GM23338 (cell line): ENCODE results near the gene MRAS. TPM values are rescaled to one million over a fixed set of nuclear protein-coding genes. Genes with fewer than 3 reads are reported as not detected.

ENCODE experiments used
- ATAC-seq: fragments of 200-7000 bp; cut with Tn5 transposase; 3 replicates; pipeline ENCODE4 v1.9.1; 2020
- DNase-seq: peaks from one replicate; pipeline ENCODE4 v3.0.0-alpha.2; 2015; ENCODE audit warnings: low spot score
- H2AFZ ChIP-seq: fragments of 200-600 bp; sonication (generic); 2 replicates; pipeline ENCODE4 v1.8.0; 2016; ENCODE audit warnings: antibody characterized with exemption, mild to moderate bottlenecking, moderate library complexity
- H3F3A ChIP-seq: fragments of 200-600 bp; sonication (generic); replicated peaks from 2 replicates; pipeline ENCODE4 v1.8.0; 2017; ENCODE audit warnings: antibody characterized with exemption, mixed run types, low read depth
- H3K27ac ChIP-seq: fragments of 200-600 bp; sonication (generic); 2 replicates; pipeline ENCODE4 v1.6.1; 2016; ENCODE audit warnings: low read depth
- H3K27me3 ChIP-seq: fragments of 200-600 bp; sonication (generic); 2 replicates; pipeline ENCODE4 v1.8.0; 2016; ENCODE audit warnings: mild to moderate bottlenecking, mixed run types, moderate library complexity; ENCODE audit not compliant: insufficient read depth
- H3K36me3 ChIP-seq: fragments of 200-600 bp; sonication (generic); 2 replicates; pipeline ENCODE4 v1.8.0; 2016; ENCODE audit warnings: mild to moderate bottlenecking; ENCODE audit not compliant: insufficient read depth
- H3K4me1 ChIP-seq: fragments of 200-600 bp; sonication (generic); 2 replicates; pipeline ENCODE4 v1.8.0; 2016; ENCODE audit warnings: mild to moderate bottlenecking, moderate library complexity; ENCODE audit not compliant: insufficient read depth
- H3K4me2 ChIP-seq: fragments of 200-600 bp; sonication (generic); 2 replicates; pipeline ENCODE4 v1.7.1; 2017; ENCODE audit warnings: mixed run types
- H3K4me3 ChIP-seq: fragments of 200-600 bp; sonication (generic); 2 replicates; pipeline ENCODE4 v1.6.1; 2016; ENCODE audit warnings: mixed run types
- H3K79me2 ChIP-seq: fragments of 200-600 bp; sonication (generic); replicated peaks from 2 replicates; pipeline ENCODE4 v1.8.0; 2017; ENCODE audit warnings: mild to moderate bottlenecking; ENCODE audit not compliant: insufficient read depth
- H3K9me2 ChIP-seq: fragments of 200-600 bp; sonication (generic); 2 replicates; pipeline ENCODE4 v1.8.0; 2017; ENCODE audit not compliant: insufficient read depth
- H4K20me1 ChIP-seq: fragments of 200-600 bp; sonication (generic); replicated peaks from 2 replicates; pipeline ENCODE4 v1.8.0; 2017; ENCODE audit warnings: mild to moderate bottlenecking; ENCODE audit not compliant: insufficient read depth
- H3K27ac Mint-ChIP-seq: 2 replicates; pipeline ENCODE4 v1.8.0; 2020; ENCODE audit warnings: inconsistent platforms, mild to moderate bottlenecking, moderate library complexity, mixed read lengths
- H3K27me3 Mint-ChIP-seq: 3 replicates; pipeline ENCODE4 v1.8.0; 2022; ENCODE audit warnings: low read depth, mild to moderate bottlenecking, moderate library complexity, mixed read lengths, inconsistent platforms; ENCODE audit not compliant: insufficient read depth, poor library complexity
- H3K36me3 Mint-ChIP-seq: 3 replicates; pipeline ENCODE4 v1.8.0; 2021; ENCODE audit warnings: low read depth, mild to moderate bottlenecking, inconsistent platforms, moderate library complexity, mixed read lengths
- H3K4me1 Mint-ChIP-seq: 3 replicates; pipeline ENCODE4 v1.8.0; 2020; ENCODE audit warnings: mild to moderate bottlenecking, inconsistent platforms, mixed read lengths
- H3K4me3 Mint-ChIP-seq: 3 replicates; pipeline ENCODE4 v1.8.0; 2021; ENCODE audit warnings: moderate library complexity, mild to moderate bottlenecking, inconsistent platforms, mixed read lengths
- H3K9me3 Mint-ChIP-seq: 3 replicates; pipeline ENCODE4 v1.8.0; 2020; ENCODE audit warnings: moderate library complexity, mild to moderate bottlenecking, inconsistent platforms, mixed read lengths
- CTCF ChIP-seq, 2 experiments: fragments of 200-600 bp in 1 of 2; sonication (generic) in 1 of 2; conservative IDR thresholded peaks; 2 replicates each; pipeline versions ENCODE4 v1.5.1 to v1.6.1; 2016 to 2017; ENCODE audit warnings: antibody characterized with exemption in 2 of 2, low read depth in 2 of 2, mild to moderate bottlenecking in 2 of 2, moderate library complexity in 1 of 2
- ETS1 ChIP-seq: IDR thresholded peaks from 2 replicates; pipeline ENCODE4 v1.6.1; 2016; ENCODE audit warnings: antibody characterized with exemption
- EZH2phosphoT487 ChIP-seq: fragments of 200-600 bp; sonication (generic); IDR thresholded peaks from one replicate; pipeline ENCODE4 v1.8.1; 2018; ENCODE audit warnings: antibody characterized with exemption; ENCODE audit not compliant: unreplicated experiment
- NANOG ChIP-seq: IDR thresholded peaks from 2 replicates; pipeline ENCODE4 v1.6.1; 2016; ENCODE audit warnings: antibody characterized with exemption, borderline replicate concordance
- POLR2AphosphoS5 ChIP-seq: IDR thresholded peaks from 2 replicates; pipeline ENCODE4 v1.6.1; 2016; ENCODE audit warnings: antibody characterized with exemption, low read depth
- REST ChIP-seq: IDR thresholded peaks from one replicate; pipeline ENCODE4 v1.6.1; 2018; ENCODE audit warnings: antibody characterized with exemption; ENCODE audit not compliant: unreplicated experiment
- STAT1 ChIP-seq: IDR thresholded peaks from one replicate; pipeline ENCODE4 v1.6.1; 2016; ENCODE audit warnings: antibody characterized with exemption; ENCODE audit not compliant: unreplicated experiment
- ZNF114 ChIP-seq: fragments of 250-450 bp; sonication (Bioruptor Pico); IDR thresholded peaks from 2 replicates; pipeline ENCODE4 v1.5.0; 2020; ENCODE audit warnings: mild to moderate bottlenecking, moderate library complexity
- ZNF331 ChIP-seq: fragments of 250-450 bp; sonication (Bioruptor Pico); IDR thresholded peaks from 2 replicates; pipeline ENCODE4 v1.5.0; 2020; ENCODE audit warnings: low read depth, mild to moderate bottlenecking, moderate library complexity
- polyA plus RNA-seq: library from polyadenylated mRNA; unstranded; fragments of >200 nt; fragmentation: Nextera tagmentation; extraction: Ambion mirVana; gene quantifications from 2 replicates; pipeline ENCODE4 v1.2.1, GENCODE V29; 2016
- total RNA-seq: library from RNA; depleted of rRNA; stranded (reverse); fragments of >200 nt; shearing (Covaris generic); gene quantifications from 2 replicates; pipeline ENCODE4 v1.2.3, GENCODE V29; 2014
- TF ChIP-seq, protein P1 (sequence below): fragments of 250-450 bp; sonication (Bioruptor Pico); IDR thresholded peaks from 2 replicates; pipeline ENCODE4 v1.5.0; 2020; ENCODE audit warnings: mild to moderate bottlenecking, moderate library complexity

Gene MRAS
- total and polyA plus RNA-seq, 2 experiments from 2014 or later: 9.1 to 10.2 TPM

DNA sequence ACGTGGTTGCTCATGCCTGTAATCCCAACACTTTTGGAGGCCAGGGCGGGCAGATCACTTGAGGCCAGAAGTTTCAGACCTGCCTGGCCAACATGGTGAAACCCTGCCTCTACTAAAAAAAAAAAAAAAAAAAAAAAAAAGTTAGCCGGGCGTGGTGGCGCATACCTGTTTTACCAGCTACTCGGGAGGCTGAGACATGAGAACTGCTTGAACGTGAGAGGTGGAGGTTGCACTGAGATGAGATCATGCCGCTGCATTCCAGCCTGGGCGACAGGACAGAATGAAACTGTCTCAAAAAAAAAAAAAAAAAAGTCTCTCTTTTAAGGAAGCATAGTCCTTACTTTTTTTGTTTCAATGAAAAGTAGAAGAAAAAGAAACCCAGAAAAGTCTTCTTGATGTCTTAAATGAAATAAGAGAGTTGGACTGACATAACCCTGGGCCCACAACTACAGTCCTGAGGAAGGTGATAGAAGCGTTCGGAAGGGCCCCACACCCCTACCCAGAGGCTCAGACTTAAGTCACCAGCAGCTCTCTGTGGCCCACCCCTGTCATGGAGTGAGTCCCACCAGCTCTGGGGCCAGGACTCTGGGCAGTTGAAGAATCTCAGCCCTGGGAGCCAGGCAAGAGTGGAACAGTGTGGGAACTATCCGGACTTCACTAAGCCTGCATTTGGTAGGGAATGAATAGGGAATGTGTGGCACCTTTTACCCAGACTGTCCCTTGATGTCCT lies 21.3 kb upstream of the MRAS start:
- Mint-ChIP-seq H3K27ac (no peak overlapping the region), H3K36me3 (no peaks in the 10 kb centered on the region), H3K9me3 (no peaks in the 10 kb centered on the region; the same call in 2 of the 3 replicates), H3K4me3 (no peak overlapping the region), H3K27me3 (peaks cover 15% of the 10 kb centered on the region), H3K4me1 (peaks cover 19% of the 10 kb centered on the region)
- no peak overlapping the region for H3K4me3 ChIP-seq
- no peak for TF ChIP-seq ZNF114 (CRISPR knock-in tag)
- no peak for TF ChIP-seq EZH2phosphoT487
- no peak for TF ChIP-seq STAT1
- TF ChIP-seq CTCF (conservative IDR thresholded peaks at IDR 0.05; ENCODE audit: low read depth in 2 of 2): no peak
- no peak for TF ChIP-seq ZNF331 (CRISPR knock-in tag)
- TF ChIP-seq ETS1: no peak
- TF ChIP-seq, protein P1, sequence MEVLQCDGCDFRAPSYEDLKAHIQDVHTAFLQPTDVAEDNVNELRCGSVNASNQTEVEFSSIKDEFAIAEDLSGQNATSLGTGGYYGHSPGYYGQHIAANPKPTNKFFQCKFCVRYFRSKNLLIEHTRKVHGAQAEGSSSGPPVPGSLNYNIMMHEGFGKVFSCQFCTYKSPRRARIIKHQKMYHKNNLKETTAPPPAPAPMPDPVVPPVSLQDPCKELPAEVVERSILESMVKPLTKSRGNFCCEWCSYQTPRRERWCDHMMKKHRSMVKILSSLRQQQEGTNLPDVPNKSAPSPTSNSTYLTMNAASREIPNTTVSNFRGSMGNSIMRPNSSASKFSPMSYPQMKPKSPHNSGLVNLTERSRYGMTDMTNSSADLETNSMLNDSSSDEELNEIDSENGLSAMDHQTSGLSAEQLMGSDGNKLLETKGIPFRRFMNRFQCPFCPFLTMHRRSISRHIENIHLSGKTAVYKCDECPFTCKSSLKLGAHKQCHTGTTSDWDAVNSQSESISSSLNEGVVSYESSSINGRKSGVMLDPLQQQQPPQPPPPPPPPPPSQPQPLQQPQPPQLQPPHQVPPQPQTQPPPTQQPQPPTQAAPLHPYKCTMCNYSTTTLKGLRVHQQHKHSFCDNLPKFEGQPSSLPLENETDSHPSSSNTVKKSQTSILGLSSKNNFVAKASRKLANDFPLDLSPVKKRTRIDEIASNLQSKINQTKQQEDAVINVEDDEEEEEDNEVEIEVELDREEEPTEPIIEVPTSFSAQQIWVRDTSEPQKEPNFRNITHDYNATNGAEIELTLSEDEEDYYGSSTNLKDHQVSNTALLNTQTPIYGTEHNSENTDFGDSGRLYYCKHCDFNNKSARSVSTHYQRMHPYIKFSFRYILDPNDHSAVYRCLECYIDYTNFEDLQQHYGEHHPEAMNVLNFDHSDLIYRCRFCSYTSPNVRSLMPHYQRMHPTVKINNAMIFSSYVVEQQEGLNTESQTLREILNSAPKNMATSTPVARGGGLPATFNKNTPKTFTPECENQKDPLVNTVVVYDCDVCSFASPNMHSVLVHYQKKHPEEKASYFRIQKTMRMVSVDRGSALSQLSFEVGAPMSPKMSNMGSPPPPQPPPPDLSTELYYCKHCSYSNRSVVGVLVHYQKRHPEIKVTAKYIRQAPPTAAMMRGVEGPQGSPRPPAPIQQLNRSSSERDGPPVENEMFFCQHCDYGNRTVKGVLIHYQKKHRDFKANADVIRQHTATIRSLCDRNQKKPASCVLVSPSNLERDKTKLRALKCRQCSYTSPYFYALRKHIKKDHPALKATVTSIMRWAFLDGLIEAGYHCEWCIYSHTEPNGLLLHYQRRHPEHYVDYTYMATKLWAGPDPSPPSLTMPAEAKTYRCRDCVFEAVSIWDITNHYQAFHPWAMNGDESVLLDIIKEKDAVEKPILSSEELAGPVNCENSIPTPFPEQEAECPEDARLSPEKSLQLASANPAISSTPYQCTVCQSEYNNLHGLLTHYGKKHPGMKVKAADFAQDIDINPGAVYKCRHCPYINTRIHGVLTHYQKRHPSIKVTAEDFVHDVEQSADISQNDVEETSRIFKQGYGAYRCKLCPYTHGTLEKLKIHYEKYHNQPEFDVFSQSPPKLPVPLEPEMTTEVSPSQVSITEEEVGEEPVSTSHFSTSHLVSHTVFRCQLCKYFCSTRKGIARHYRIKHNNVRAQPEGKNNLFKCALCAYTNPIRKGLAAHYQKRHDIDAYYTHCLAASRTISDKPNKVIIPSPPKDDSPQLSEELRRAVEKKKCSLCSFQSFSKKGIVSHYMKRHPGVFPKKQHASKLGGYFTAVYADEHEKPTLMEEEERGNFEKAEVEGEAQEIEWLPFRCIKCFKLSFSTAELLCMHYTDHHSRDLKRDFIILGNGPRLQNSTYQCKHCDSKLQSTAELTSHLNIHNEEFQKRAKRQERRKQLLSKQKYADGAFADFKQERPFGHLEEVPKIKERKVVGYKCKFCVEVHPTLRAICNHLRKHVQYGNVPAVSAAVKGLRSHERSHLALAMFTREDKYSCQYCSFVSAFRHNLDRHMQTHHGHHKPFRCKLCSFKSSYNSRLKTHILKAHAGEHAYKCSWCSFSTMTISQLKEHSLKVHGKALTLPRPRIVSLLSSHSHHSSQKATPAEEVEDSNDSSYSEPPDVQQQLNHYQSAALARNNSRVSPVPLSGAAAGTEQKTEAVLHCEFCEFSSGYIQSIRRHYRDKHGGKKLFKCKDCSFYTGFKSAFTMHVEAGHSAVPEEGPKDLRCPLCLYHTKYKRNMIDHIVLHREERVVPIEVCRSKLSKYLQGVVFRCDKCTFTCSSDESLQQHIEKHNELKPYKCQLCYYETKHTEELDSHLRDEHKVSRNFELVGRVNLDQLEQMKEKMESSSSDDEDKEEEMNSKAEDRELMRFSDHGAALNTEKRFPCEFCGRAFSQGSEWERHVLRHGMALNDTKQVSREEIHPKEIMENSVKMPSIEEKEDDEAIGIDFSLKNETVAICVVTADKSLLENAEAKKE (CRISPR knock-in tag): no peak
- TF ChIP-seq POLR2AphosphoS5: no peak
- TF ChIP-seq NANOG: no peak
- TF ChIP-seq REST: no peak
- no peaks in the 10 kb centered on the region for H3K79me2 ChIP-seq
- H3F3A ChIP-seq: no peaks in the 10 kb centered on the region
- no peaks in the 10 kb centered on the region for H3K9me2 ChIP-seq
- DNase-seq: no peak
- H3K4me1 ChIP-seq: peaks cover 8% of the 10 kb centered on the region
- no peak for ATAC-seq
- no peak overlapping the region for H3K4me2 ChIP-seq
- no peak overlapping the region for H3K27ac ChIP-seq
- no peak overlapping the region for H2AFZ ChIP-seq
- no peaks in the 10 kb centered on the region for H3K36me3 ChIP-seq
- no peaks in the 10 kb centered on the region for H4K20me1 ChIP-seq
- H3K27me3 ChIP-seq: no peaks in the 10 kb centered on the region; the same call in 1 of the 2 replicates
